Naive thymus-derived CD4-positive, alpha-beta T cell (primary cell): Measurements from ENCODE around the gene UMOD. TPM values are rescaled to one million over a fixed set of nuclear protein-coding genes. Genes with fewer than 3 reads are reported as not detected.

Experiments used
- ATAC-seq: fragments of 150-1000 bp; cut with Tn5 transposase; 2 replicates; pipeline ENCODE4 v1.10.0; 2021; ENCODE audit warnings: mild to moderate bottlenecking, moderate library complexity
- CTCF ChIA-PET: fragments of 350-600 bp; sonication (Branson Sonifier 250); formaldehyde crosslinking; loops from one replicate; lab custom pipeline; 2021; ENCODE audit warnings: antibody characterized with exemption; lab: Charles Lee
- POLR2A ChIA-PET: fragments of 350-600 bp; sonication (Branson Sonifier 250); formaldehyde crosslinking; loops from one replicate; lab custom pipeline; 2021; ENCODE audit warnings: antibody characterized with exemption, inconsistent platforms; lab: Charles Lee
- DNase-seq, 9 donors: peaks; one replicate each; pipeline versions ENCODE4 v3.0.0 to v3.0.0-alpha.2; 2020 to 2022; ENCODE audit warnings: mixed read lengths in 1 of 9
- H3K27ac ChIP-seq: one replicate; pipeline ENCODE4 v1.7.0; 2013; ENCODE audit warnings: mild to moderate bottlenecking, low read depth, low read length, moderate library complexity
- H3K27me3 ChIP-seq, 2 donors: one replicate each; pipeline ENCODE4 v1.7.0; 2013; ENCODE audit warnings: low read length in 2 of 2, mild to moderate bottlenecking in 2 of 2, moderate library complexity in 2 of 2; ENCODE audit not compliant: control insufficient read depth in 2 of 2, insufficient read depth in 2 of 2
- H3K36me3 ChIP-seq, 3 experiments: 1 replicate in 2 of 3; 2 replicates in 1 of 3; pipeline ENCODE4 v1.7.0; 2013; ENCODE audit warnings: low read length in 3 of 3, mild to moderate bottlenecking in 3 of 3, moderate library complexity in 1 of 3; ENCODE audit not compliant: insufficient read depth in 3 of 3, control insufficient read depth in 2 of 3
- H3K4me1 ChIP-seq, 2 donors: one replicate each; pipeline ENCODE4 v1.7.0; 2013; ENCODE audit warnings: low read length in 2 of 2, mild to moderate bottlenecking in 2 of 2, moderate library complexity in 1 of 2; ENCODE audit not compliant: control insufficient read depth in 2 of 2, insufficient read depth in 2 of 2
- H3K4me3 ChIP-seq: 2 replicates; pipeline ENCODE4 v1.7.0; 2013; ENCODE audit warnings: mild to moderate bottlenecking, low read length
- H3K9me3 ChIP-seq, 3 experiments: 1 replicate in 2 of 3; 2 replicates in 1 of 3; pipeline ENCODE4 v1.7.0; 2013; ENCODE audit warnings: low read length in 3 of 3; ENCODE audit not compliant: control insufficient read depth in 2 of 3
- H3K27ac Mint-ChIP-seq, 9 donors: one replicate each; pipeline ENCODE4 v1.8.0; 2020 to 2022; ENCODE audit warnings: mixed read lengths in 9 of 9, mild to moderate bottlenecking in 8 of 9, moderate library complexity in 5 of 9, inconsistent platforms in 2 of 9
- H3K27me3 Mint-ChIP-seq, 5 donors: one replicate each; pipeline ENCODE4 v1.8.0; 2021 to 2022; ENCODE audit warnings: mixed read lengths in 5 of 5, mild to moderate bottlenecking in 1 of 5
- H3K36me3 Mint-ChIP-seq, 5 donors: one replicate each; pipeline ENCODE4 v1.8.0; 2020 to 2022; ENCODE audit warnings: mixed read lengths in 5 of 5, mild to moderate bottlenecking in 3 of 5, inconsistent platforms in 1 of 5
- H3K4me1 Mint-ChIP-seq, 7 donors: one replicate each; pipeline ENCODE4 v1.8.0; 2020 to 2022; ENCODE audit warnings: mixed read lengths in 7 of 7, mild to moderate bottlenecking in 3 of 7, inconsistent platforms in 1 of 7
- H3K4me3 Mint-ChIP-seq, 10 donors: one replicate each; pipeline ENCODE4 v1.8.0; 2020 to 2022; ENCODE audit warnings: mild to moderate bottlenecking in 10 of 10, mixed read lengths in 10 of 10, moderate library complexity in 6 of 10, inconsistent platforms in 2 of 10
- H3K9me3 Mint-ChIP-seq, 11 donors: one replicate each; pipeline ENCODE4 v1.8.0; 2020 to 2022; ENCODE audit warnings: mixed read lengths in 11 of 11, mild to moderate bottlenecking in 4 of 11, inconsistent platforms in 1 of 11, moderate library complexity in 1 of 11
- intact Hi-C, 2 donors: fragments of 100-400 bp; cut with micrococcal nuclease; formaldehyde crosslinking; loops; one replicate each; pipeline ENCODE4 v1.15.1; 2023
- polyA plus RNA-seq, 2 donors: library from polyadenylated mRNA; unstranded; fragments of 300-500 nt; fragmentation: Illumina TruSeq; gene quantifications; one replicate each; pipeline ENCODE4 v1.2.3, GENCODE V29; 2021
- total RNA-seq, 6 experiments: library from RNA in 5 of 6; stranded (reverse) in 5 of 6; gene quantifications; 1 replicate in 5 of 6; 2 replicates in 1 of 6; pipeline ENCODE4 v1.2.3 and lab custom pipeline; 2021 to 2026

The UMOD gene
- total and polyA plus RNA-seq, 7 experiments from 2014 or later: not detected

DNA sequence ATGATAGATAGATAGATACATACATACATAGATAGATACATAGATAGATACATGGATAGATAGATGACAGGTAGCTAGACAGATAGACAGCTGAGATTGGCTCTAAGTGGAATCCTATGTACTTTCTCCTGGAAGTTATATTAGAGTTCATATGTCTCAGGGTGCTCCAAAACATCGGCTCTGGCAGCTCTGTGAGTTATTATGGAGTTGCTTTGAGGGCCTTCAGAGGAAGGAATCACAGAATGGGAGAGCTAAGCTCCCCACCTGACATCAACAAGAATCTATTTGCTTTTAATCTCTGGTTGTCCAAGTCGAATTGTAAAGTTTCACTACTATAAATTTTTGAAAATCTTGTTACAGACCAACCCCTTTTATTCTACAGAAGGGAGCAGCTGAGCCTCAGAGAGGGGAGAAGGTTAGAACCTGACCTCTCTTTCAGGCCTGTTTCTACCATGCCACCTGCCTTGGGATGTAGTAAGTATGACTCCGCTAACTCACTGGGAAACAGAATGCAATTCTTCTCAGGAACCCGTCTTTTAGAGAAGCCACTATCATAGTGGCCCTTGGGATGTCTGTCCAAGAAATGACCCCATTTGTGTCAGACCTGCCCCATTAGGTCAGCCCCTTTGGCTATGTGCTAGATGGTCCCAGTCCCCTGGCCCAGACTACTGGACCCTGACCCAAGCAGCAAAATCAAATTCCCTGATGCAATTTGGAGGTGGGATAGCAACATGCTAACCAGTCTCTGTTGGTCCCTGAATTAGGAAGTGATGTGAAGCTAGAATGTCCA, 43.5 kb downstream of the UMOD start:
- no peaks in the 10 kb centered on the region for H3K4me1 ChIP-seq
- no peak overlapping the region for H3K27ac Mint-ChIP-seq
- no peak overlapping the region for H3K4me3 ChIP-seq
- H3K9me3 Mint-ChIP-seq: peaks cover 0 to 7% (median 0%) of the 10 kb centered on the region in 11 donors
- H3K4me3 Mint-ChIP-seq: no peak overlapping the region
- DNase-seq (no peak), ATAC-seq (no peak)
- intact Hi-C loops: no loop called here
- no peaks in the 10 kb centered on the region for H3K4me1 Mint-ChIP-seq
- peaks cover 0 to 21% (median 17%) of the 10 kb centered on the region in 5 donors for H3K27me3 Mint-ChIP-seq
- H3K36me3 ChIP-seq: no peaks in the 10 kb centered on the region
- H3K36me3 Mint-ChIP-seq: no peaks in the 10 kb centered on the region
- CTCF ChIA-PET: no interaction called here
- POLR2A ChIA-PET: no interaction called here
- H3K27ac ChIP-seq: no peak overlapping the region
- H3K9me3 ChIP-seq: no peaks in the 10 kb centered on the region
- H3K27me3 ChIP-seq: no peaks in the 10 kb centered on the region

DNA sequence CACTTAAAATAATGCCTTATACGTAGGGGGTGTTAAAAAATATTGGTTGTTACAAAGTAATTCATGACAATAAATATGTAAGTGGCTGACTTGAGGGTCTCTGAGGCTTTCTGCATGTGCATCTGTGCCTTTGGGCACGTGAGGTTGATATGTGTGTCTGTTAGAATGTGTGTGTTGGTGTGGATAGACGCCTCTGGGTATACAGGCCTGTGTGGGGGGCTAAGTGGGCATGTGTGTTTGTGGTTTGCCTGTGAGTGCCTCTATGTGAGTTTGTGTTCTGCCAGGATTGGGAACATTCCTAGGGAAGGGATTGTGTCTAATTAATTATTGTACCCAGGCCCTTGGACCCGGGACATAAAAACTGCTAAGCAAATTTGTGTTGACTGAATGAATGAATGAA, 44.2 kb downstream of the UMOD start:
- Histone ChIP-seq H3K4me3 (no peak overlapping the region), H3K27me3 (no peaks in the 10 kb centered on the region), H3K36me3 (no peaks in the 10 kb centered on the region), H3K4me1 (no peaks in the 10 kb centered on the region), H3K27ac (no peak overlapping the region), H3K9me3 (no peaks in the 10 kb centered on the region)
- POLR2A ChIA-PET: no interaction called here
- H3K4me3 Mint-ChIP-seq: no peak overlapping the region
- CTCF ChIA-PET: no interaction called here
- no peaks in the 10 kb centered on the region for H3K4me1 Mint-ChIP-seq
- DNase-seq (no peak), ATAC-seq (no peak)
- intact Hi-C loops: no loop called here
- H3K36me3 Mint-ChIP-seq: no peaks in the 10 kb centered on the region
- peaks cover 0 to 18% (median 17%) of the 10 kb centered on the region in 5 donors for H3K27me3 Mint-ChIP-seq
- H3K27ac Mint-ChIP-seq: no peak overlapping the region
- H3K9me3 Mint-ChIP-seq: peaks cover 0 to 7% (median 0%) of the 10 kb centered on the region in 11 donors

DNA sequence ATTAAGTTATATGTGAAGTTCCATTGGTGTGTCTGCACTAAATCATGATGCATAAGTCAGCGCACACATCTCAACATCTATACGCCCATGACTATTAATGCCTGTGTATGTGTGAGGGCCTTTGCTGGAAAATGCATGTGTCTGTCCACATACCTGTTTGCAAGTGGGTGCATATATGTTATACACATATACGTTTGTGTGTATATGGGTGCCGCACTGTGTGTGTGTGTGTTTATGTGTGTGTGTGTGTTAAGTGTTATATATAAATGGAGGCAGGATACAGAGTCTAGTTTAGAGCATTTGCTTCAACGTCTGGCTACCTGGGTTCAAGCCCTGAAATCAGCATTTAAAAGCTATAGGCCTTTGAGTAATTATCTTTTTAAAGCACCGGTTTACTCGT, 44.7 kb downstream of the UMOD start:
- Histone ChIP-seq H3K27ac (no peak overlapping the region), H3K4me1 (no peaks in the 10 kb centered on the region), H3K4me3 (no peak overlapping the region), H3K36me3 (no peaks in the 10 kb centered on the region), H3K9me3 (no peaks in the 10 kb centered on the region), H3K27me3 (no peaks in the 10 kb centered on the region)
- ChIA-PET POLR2A (no interaction called here), CTCF (no interaction called here)
- Mint-ChIP-seq H3K4me1 (no peaks in the 10 kb centered on the region), H3K4me3 (no peak overlapping the region), H3K27me3 (peaks cover 0 to 18% (median 16%) of the 10 kb centered on the region in 5 donors), H3K36me3 (no peaks in the 10 kb centered on the region), H3K9me3 (peaks cover 0 to 7% (median 0%) of the 10 kb centered on the region in 11 donors), H3K27ac (no peak overlapping the region)
- ATAC-seq: no peak
- intact Hi-C loops: no loop called here
- DNase-seq: no peak

DNA sequence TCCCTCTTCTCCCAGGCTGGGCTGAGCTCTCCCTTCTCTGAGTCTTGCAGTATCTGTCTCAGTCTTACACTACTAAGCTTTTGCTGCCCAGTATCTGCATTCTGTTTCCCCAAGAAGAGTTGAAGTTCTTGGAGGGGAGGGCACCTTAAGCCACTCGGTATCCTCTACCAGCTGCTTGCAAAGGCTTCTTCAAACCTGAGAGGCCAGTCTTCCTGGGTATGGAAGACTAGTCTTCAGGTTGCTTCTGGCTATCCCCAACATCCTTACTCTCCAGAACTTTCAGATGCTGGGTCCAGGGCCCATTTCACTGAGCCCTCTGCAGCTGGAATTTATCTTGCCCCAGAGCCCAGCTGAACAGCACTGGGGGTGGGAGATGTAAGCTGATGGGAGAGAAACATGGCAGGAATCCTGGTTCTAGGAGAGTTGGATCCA, 45.3 kb downstream of the UMOD start:
- ChIA-PET POLR2A (no interaction called here), CTCF (no interaction called here)
- Mint-ChIP-seq H3K9me3 (peaks cover 0 to 7% (median 0%) of the 10 kb centered on the region in 11 donors), H3K27me3 (peaks cover 0 to 18% (median 16%) of the 10 kb centered on the region in 5 donors), H3K4me1 (no peaks in the 10 kb centered on the region), H3K36me3 (no peaks in the 10 kb centered on the region), H3K27ac (no peak overlapping the region), H3K4me3 (no peak overlapping the region)
- ATAC-seq: no peak
- no peak overlapping the region for H3K4me3 ChIP-seq
- no peaks in the 10 kb centered on the region for H3K36me3 ChIP-seq
- H3K27ac ChIP-seq: no peak overlapping the region
- no peak for DNase-seq
- H3K27me3 ChIP-seq: no peaks in the 10 kb centered on the region
- H3K9me3 ChIP-seq: no peaks in the 10 kb centered on the region
- H3K4me1 ChIP-seq: no peaks in the 10 kb centered on the region
- intact Hi-C loops: no loop called here

DNA sequence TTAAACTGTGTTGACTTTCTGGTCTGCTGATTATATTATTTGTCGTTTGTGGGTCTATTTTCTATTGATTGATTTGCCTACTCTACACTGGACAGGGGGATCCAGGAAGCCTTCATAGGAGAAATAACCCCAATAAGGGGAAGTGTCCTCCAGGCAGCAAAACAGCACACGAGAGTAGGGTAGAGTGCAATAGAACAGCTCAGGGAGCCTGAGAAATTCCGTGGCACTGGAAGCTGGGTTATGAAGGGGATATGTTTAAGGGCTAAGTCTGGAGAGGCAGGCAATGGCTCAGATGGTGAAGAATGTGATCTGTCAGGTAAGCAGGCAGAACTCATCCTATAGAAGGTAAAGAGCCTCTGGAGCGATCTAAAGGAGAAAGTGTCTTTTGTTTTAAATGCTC, 46.1 kb downstream of the UMOD start:
- Mint-ChIP-seq H3K9me3 (peaks cover 0 to 7% (median 0%) of the 10 kb centered on the region in 11 donors), H3K4me3 (no peak overlapping the region), H3K27me3 (peaks cover 0 to 22% (median 16%) of the 10 kb centered on the region in 5 donors), H3K4me1 (no peaks in the 10 kb centered on the region), H3K27ac (no peak overlapping the region), H3K36me3 (no peaks in the 10 kb centered on the region)
- Histone ChIP-seq H3K4me1 (no peaks in the 10 kb centered on the region), H3K4me3 (no peak overlapping the region), H3K36me3 (no peaks in the 10 kb centered on the region), H3K9me3 (no peaks in the 10 kb centered on the region), H3K27me3 (no peaks in the 10 kb centered on the region), H3K27ac (no peak overlapping the region)
- intact Hi-C loops: no loop called here
- no peak for ATAC-seq
- DNase-seq: no peak
- ChIA-PET POLR2A (no interaction called here), CTCF (no interaction called here)

DNA sequence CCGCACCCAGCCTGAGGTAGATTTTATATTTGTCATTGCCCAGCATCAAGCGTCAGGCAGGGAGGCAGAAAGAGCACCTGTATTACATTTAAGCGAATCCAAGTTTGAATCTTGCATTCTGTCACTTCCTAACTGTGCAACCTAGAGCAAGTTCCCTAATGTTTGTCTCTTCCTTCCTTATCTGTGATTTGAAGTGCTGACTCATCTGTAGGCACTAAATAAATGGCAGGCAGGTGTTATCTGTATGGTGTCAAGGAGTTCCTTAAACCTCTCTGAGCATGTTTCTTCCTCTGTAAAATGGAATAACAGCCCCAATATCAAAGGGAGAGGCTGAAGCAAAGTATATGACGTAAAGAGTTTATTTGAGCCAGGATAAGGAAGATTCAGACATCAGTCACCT, 49.5 kb downstream of the UMOD start:
- Mint-ChIP-seq H3K27me3 (peaks cover 0 to 41% (median 32%) of the 10 kb centered on the region in 5 donors), H3K36me3 (no peaks in the 10 kb centered on the region), H3K4me1 (no peaks in the 10 kb centered on the region), H3K4me3 (no peak overlapping the region), H3K27ac (no peak overlapping the region), H3K9me3 (peaks cover 0 to 7% (median 0%) of the 10 kb centered on the region in 11 donors)
- Histone ChIP-seq H3K4me1 (no peaks in the 10 kb centered on the region), H3K27ac (no peak overlapping the region), H3K36me3 (no peaks in the 10 kb centered on the region), H3K4me3 (no peak overlapping the region), H3K27me3 (no peaks in the 10 kb centered on the region), H3K9me3 (no peaks in the 10 kb centered on the region)
- ChIA-PET POLR2A (no interaction called here), CTCF (no interaction called here)
- DNase-seq (no peak), ATAC-seq (no peak)
- intact Hi-C loops: loop anchor here in 1 of 2 donors (5.0 kb wide), 1 partner anchor 746 kb away; the partner anchor contains the start of gene VPS35L

DNA sequence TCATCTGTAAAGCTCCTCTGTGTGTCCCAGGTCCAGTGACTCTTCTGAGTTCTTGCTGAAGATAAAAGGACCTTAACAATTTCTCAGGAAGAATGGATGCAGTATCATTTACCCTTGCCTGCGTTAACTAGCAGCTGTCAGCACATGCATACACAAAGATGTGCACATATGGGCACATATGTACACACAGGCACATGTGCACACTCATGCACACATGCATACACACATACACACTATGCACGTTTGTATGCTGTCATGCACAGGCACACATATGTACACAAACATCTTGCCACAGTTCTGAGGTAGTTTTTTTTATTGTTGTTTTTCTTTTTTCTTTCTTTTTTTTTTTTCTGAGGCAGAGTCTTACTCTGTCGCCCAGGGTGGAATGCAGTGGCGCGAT, 50.1 kb downstream of the UMOD start:
- ChIA-PET POLR2A (no interaction called here), CTCF (no interaction called here)
- H3K27me3 ChIP-seq: no peaks in the 10 kb centered on the region
- no peaks in the 10 kb centered on the region for H3K36me3 Mint-ChIP-seq
- no peak overlapping the region for H3K4me3 Mint-ChIP-seq
- H3K36me3 ChIP-seq: no peaks in the 10 kb centered on the region
- H3K4me3 ChIP-seq: no peak overlapping the region
- no peaks in the 10 kb centered on the region for H3K9me3 ChIP-seq
- DNase-seq: no peak
- no peak overlapping the region for H3K27ac ChIP-seq
- H3K4me1 ChIP-seq: no peaks in the 10 kb centered on the region
- ATAC-seq: no peak
- no peak overlapping the region for H3K27ac Mint-ChIP-seq
- intact Hi-C loops: loop anchor here in 1 of 2 donors (5.0 kb wide), 1 partner anchor 745 kb away; the partner anchor contains the start of gene VPS35L
- peaks cover 0 to 7% (median 0%) of the 10 kb centered on the region in 11 donors for H3K9me3 Mint-ChIP-seq
- H3K27me3 Mint-ChIP-seq: peaks cover 0 to 41% (median 32%) of the 10 kb centered on the region in 5 donors
- no peaks in the 10 kb centered on the region for H3K4me1 Mint-ChIP-seq
